ENCODE measurements around the gene HOXB2. TPM values are rescaled to one million over a fixed set of nuclear protein-coding genes. Genes with fewer than 3 reads are reported as not detected.

HOXB2 gene
- total and polyA plus RNA-seq, 9 of the 15 experiments (the other 6 are each of a cell fraction or from before 2014, with no cell fraction given) = 2.1 to 97.7 (median 21.2) TPM

DNA sequence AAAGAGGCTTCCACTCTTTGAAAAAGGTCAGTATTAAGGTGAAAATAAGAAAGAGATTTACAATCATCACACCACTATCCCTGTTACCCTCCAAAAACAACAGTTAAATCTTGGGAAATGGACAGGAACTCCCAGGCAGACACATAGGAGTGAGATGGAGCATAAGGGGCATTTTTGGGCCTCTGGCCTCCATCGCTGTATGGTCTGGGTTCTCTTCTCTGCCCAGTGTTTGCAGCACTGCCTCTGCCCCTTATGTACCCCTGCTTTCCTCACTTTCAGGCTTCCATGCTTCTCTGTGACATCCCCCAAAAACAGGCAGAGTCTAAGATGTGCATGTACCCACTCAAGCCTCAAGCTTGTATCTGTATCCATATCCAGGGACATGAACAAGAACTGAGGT lies 630 bp upstream of the HOXB2 start (continued):
- TF ChIP-seq SMAD1 (IDR thresholded peaks at IDR 0.05; ENCODE audit: low read depth, low read length, partially characterized antibody) (no peak), E2F3 (CRISPR knock-in tag; IDR thresholded peaks at IDR 0.05) (0 out of 2 replicates have a peak, but pooled peaks have one; percentile 2), RBBP5 (IDR thresholded peaks at IDR 0.05; ENCODE audit: borderline replicate concordance, insufficient read depth, low read length, poor library complexity, severe bottlenecking) (no peak), MBD2 (IDR thresholded peaks at IDR 0.05; ENCODE audit: borderline replicate concordance, low read depth) (no peak), NFATC3 (IDR thresholded peaks at IDR 0.05) (no peak), KDM5B (IDR thresholded peaks at IDR 0.05; ENCODE audit: insufficient replicate concordance, low read depth, low read length) (no peak), DIDO1 (tag; IDR thresholded peaks at IDR 0.05; ENCODE audit: low read depth) (no peak), ADNP (tag; IDR thresholded peaks at IDR 0.05) (no peak), MXI1 (IDR thresholded peaks at IDR 0.05; ENCODE audit: low read depth, low read length) (no peak), ARNT (IDR thresholded peaks at IDR 0.05) (no peak), ZFX (CRISPR knock-in tag; IDR thresholded peaks at IDR 0.05) (peak; percentile 57; the same call in 1 of the 2 replicates), ATF1 (CRISPR knock-in tag; IDR thresholded peaks at IDR 0.05) (no peak), ATF1 (tag; IDR thresholded peaks at IDR 0.05) (no peak), JUND (IDR thresholded peaks at IDR 0.05; ENCODE audit: borderline replicate concordance, low read depth, low read length) (no peak), JUND (tag; IDR thresholded peaks at IDR 0.05; ENCODE audit: borderline replicate concordance, low read depth, low read length) (no peak), ZNF224 (CRISPR knock-in tag; IDR thresholded peaks at IDR 0.05) (no peak), ARHGAP35 (IDR thresholded peaks at IDR 0.05; ENCODE audit: partially characterized antibody) (no peak), FOXA1 (IDR thresholded peaks at IDR 0.05; ENCODE audit: borderline replicate concordance) (no peak)
- TF ChIP-seq, protein P1, sequence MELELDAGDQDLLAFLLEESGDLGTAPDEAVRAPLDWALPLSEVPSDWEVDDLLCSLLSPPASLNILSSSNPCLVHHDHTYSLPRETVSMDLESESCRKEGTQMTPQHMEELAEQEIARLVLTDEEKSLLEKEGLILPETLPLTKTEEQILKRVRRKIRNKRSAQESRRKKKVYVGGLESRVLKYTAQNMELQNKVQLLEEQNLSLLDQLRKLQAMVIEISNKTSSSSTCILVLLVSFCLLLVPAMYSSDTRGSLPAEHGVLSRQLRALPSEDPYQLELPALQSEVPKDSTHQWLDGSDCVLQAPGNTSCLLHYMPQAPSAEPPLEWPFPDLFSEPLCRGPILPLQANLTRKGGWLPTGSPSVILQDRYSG (tag; conservative IDR thresholded peaks at IDR 0.05; ENCODE audit: low read depth) = 0 out of 2 replicates have a peak, but pooled peaks have one; percentile 52
- TF ChIP-seq, protein P2, sequence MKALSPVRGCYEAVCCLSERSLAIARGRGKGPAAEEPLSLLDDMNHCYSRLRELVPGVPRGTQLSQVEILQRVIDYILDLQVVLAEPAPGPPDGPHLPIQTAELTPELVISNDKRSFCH (CRISPR knock-in tag; IDR thresholded peaks at IDR 0.05) = no peak
- TF ChIP-seq, protein P2 (tag; IDR thresholded peaks at IDR 0.05) = 0 out of 2 replicates have a peak, but pooled peaks have one; percentile 23
- TF ChIP-seq, protein P3, sequence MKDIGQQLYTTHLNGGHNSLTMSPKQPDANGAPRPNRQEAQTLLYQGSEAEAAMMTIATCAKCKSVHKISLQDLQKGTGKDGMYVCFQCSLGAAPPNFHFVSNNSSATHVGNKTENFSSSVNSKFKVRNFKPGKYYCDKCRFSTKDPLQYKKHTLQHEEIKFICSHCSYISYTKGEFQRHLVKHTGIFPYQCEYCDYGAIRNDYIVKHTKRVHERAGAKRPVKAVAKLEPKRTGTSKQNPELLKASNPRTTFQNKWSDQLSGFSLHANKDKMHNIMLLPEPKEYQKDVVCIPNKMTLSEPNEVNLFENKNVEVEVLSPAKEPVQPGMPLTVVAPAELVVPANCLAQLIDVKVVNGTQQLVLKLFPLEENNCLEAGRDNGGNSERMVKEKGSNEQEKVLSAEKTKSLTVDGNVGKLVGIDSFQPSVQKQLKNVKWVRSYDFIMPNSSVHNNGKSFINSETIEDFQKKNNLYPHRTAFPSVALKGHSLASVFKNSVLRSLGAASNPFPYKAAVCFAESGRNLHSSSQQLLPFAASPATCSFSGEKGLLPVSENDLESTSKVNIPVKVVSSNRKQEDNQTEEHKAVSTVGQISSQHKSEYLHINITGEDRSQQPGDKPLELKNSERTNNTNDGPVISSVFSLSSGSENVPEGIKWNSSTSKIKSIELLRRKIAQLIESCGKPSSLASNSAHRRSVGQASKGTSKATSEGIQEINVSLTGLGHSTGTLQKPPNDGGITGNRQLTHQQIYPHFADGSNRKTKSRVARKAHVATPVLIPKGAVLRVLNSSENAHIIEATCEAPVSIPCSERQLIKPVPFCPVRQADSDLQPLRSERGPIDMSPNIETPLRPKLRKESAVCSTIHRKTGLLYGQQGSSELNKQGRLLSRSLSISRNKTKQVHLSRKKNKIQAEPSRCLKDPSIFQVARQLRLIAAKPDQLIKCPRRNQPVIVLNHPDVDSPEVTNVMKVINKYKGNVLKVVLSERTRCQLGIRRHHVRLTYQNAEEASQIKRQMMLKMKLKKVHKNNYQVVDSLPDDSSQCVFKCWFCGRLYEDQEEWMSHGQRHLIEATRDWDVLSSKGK (CRISPR knock-in tag; IDR thresholded peaks at IDR 0.05) = no peak
- TF ChIP-seq, protein P4, sequence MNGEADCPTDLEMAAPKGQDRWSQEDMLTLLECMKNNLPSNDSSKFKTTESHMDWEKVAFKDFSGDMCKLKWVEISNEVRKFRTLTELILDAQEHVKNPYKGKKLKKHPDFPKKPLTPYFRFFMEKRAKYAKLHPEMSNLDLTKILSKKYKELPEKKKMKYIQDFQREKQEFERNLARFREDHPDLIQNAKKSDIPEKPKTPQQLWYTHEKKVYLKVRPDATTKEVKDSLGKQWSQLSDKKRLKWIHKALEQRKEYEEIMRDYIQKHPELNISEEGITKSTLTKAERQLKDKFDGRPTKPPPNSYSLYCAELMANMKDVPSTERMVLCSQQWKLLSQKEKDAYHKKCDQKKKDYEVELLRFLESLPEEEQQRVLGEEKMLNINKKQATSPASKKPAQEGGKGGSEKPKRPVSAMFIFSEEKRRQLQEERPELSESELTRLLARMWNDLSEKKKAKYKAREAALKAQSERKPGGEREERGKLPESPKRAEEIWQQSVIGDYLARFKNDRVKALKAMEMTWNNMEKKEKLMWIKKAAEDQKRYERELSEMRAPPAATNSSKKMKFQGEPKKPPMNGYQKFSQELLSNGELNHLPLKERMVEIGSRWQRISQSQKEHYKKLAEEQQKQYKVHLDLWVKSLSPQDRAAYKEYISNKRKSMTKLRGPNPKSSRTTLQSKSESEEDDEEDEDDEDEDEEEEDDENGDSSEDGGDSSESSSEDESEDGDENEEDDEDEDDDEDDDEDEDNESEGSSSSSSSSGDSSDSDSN (IDR thresholded peaks at IDR 0.05; ENCODE audit: borderline replicate concordance in 1 of 2, low read depth in 2 of 2, low read length in 2 of 2) = peak in 1 of 2 experiments; percentile 62; a peak in 1 of 4 replicates
